GM23338 (cell line): ENCODE data around the gene GCHFR. TPM values are rescaled to one million over a fixed set of nuclear protein-coding genes. Genes with fewer than 3 reads are reported as not detected.
A peak's percentile ranks its signal among the peaks of the same experiment; 100 is the strongest.

ENCODE experiments used
- ATAC-seq: fragments of 200-7000 bp; cut with Tn5 transposase; 3 replicates; pipeline ENCODE4 v1.9.1; 2020
- DNase-seq: peaks from one replicate; pipeline ENCODE4 v3.0.0-alpha.2; 2015; ENCODE audit warnings: low spot score
- H2AFZ ChIP-seq: fragments of 200-600 bp; sonication (generic); 2 replicates; pipeline ENCODE4 v1.8.0; 2016; ENCODE audit warnings: antibody characterized with exemption, mild to moderate bottlenecking, moderate library complexity
- H3F3A ChIP-seq: fragments of 200-600 bp; sonication (generic); replicated peaks from 2 replicates; pipeline ENCODE4 v1.8.0; 2017; ENCODE audit warnings: antibody characterized with exemption, mixed run types, low read depth
- H3K27ac ChIP-seq: fragments of 200-600 bp; sonication (generic); 2 replicates; pipeline ENCODE4 v1.6.1; 2016; ENCODE audit warnings: low read depth
- H3K27me3 ChIP-seq: fragments of 200-600 bp; sonication (generic); 2 replicates; pipeline ENCODE4 v1.8.0; 2016; ENCODE audit warnings: mild to moderate bottlenecking, mixed run types, moderate library complexity; ENCODE audit not compliant: insufficient read depth
- H3K36me3 ChIP-seq: fragments of 200-600 bp; sonication (generic); 2 replicates; pipeline ENCODE4 v1.8.0; 2016; ENCODE audit warnings: mild to moderate bottlenecking; ENCODE audit not compliant: insufficient read depth
- H3K4me1 ChIP-seq: fragments of 200-600 bp; sonication (generic); 2 replicates; pipeline ENCODE4 v1.8.0; 2016; ENCODE audit warnings: mild to moderate bottlenecking, moderate library complexity; ENCODE audit not compliant: insufficient read depth
- H3K4me2 ChIP-seq: fragments of 200-600 bp; sonication (generic); 2 replicates; pipeline ENCODE4 v1.7.1; 2017; ENCODE audit warnings: mixed run types
- H3K4me3 ChIP-seq: fragments of 200-600 bp; sonication (generic); 2 replicates; pipeline ENCODE4 v1.6.1; 2016; ENCODE audit warnings: mixed run types
- H3K79me2 ChIP-seq: fragments of 200-600 bp; sonication (generic); replicated peaks from 2 replicates; pipeline ENCODE4 v1.8.0; 2017; ENCODE audit warnings: mild to moderate bottlenecking; ENCODE audit not compliant: insufficient read depth
- H3K9me2 ChIP-seq: fragments of 200-600 bp; sonication (generic); 2 replicates; pipeline ENCODE4 v1.8.0; 2017; ENCODE audit not compliant: insufficient read depth
- H4K20me1 ChIP-seq: fragments of 200-600 bp; sonication (generic); replicated peaks from 2 replicates; pipeline ENCODE4 v1.8.0; 2017; ENCODE audit warnings: mild to moderate bottlenecking; ENCODE audit not compliant: insufficient read depth
- H3K27ac Mint-ChIP-seq: 2 replicates; pipeline ENCODE4 v1.8.0; 2020; ENCODE audit warnings: inconsistent platforms, mild to moderate bottlenecking, moderate library complexity, mixed read lengths
- H3K27me3 Mint-ChIP-seq: 3 replicates; pipeline ENCODE4 v1.8.0; 2022; ENCODE audit warnings: low read depth, mild to moderate bottlenecking, moderate library complexity, mixed read lengths, inconsistent platforms; ENCODE audit not compliant: insufficient read depth, poor library complexity
- H3K36me3 Mint-ChIP-seq: 3 replicates; pipeline ENCODE4 v1.8.0; 2021; ENCODE audit warnings: low read depth, mild to moderate bottlenecking, inconsistent platforms, moderate library complexity, mixed read lengths
- H3K4me1 Mint-ChIP-seq: 3 replicates; pipeline ENCODE4 v1.8.0; 2020; ENCODE audit warnings: mild to moderate bottlenecking, inconsistent platforms, mixed read lengths
- H3K4me3 Mint-ChIP-seq: 3 replicates; pipeline ENCODE4 v1.8.0; 2021; ENCODE audit warnings: moderate library complexity, mild to moderate bottlenecking, inconsistent platforms, mixed read lengths
- H3K9me3 Mint-ChIP-seq: 3 replicates; pipeline ENCODE4 v1.8.0; 2020; ENCODE audit warnings: moderate library complexity, mild to moderate bottlenecking, inconsistent platforms, mixed read lengths
- CREB1 ChIP-seq: fragments of 250-450 bp; sonication (Bioruptor Pico); IDR thresholded peaks from 2 replicates; pipeline ENCODE4 v1.5.0; 2020; ENCODE audit warnings: low read depth, mild to moderate bottlenecking, moderate library complexity
- CTCF ChIP-seq, 2 experiments: fragments of 200-600 bp in 1 of 2; sonication (generic) in 1 of 2; conservative IDR thresholded peaks; 2 replicates each; pipeline versions ENCODE4 v1.5.1 to v1.6.1; 2016 to 2017; ENCODE audit warnings: antibody characterized with exemption in 2 of 2, low read depth in 2 of 2, mild to moderate bottlenecking in 2 of 2, moderate library complexity in 1 of 2
- EZH2 ChIP-seq: fragments of 200-600 bp; sonication (generic); IDR thresholded peaks from one replicate; pipeline ENCODE4 v1.8.0; 2017; ENCODE audit warnings: antibody characterized with exemption, mild to moderate bottlenecking, low read depth; ENCODE audit not compliant: unreplicated experiment
- EZH2phosphoT487 ChIP-seq: fragments of 200-600 bp; sonication (generic); IDR thresholded peaks from one replicate; pipeline ENCODE4 v1.8.1; 2018; ENCODE audit warnings: antibody characterized with exemption; ENCODE audit not compliant: unreplicated experiment
- JUNB ChIP-seq: IDR thresholded peaks from one replicate; pipeline ENCODE4 v1.6.1; 2016; ENCODE audit warnings: antibody characterized with exemption; ENCODE audit not compliant: unreplicated experiment
- POLR2AphosphoS5 ChIP-seq: IDR thresholded peaks from 2 replicates; pipeline ENCODE4 v1.6.1; 2016; ENCODE audit warnings: antibody characterized with exemption, low read depth
- STAT1 ChIP-seq: IDR thresholded peaks from one replicate; pipeline ENCODE4 v1.6.1; 2016; ENCODE audit warnings: antibody characterized with exemption; ENCODE audit not compliant: unreplicated experiment
- ZNF114 ChIP-seq: fragments of 250-450 bp; sonication (Bioruptor Pico); IDR thresholded peaks from 2 replicates; pipeline ENCODE4 v1.5.0; 2020; ENCODE audit warnings: mild to moderate bottlenecking, moderate library complexity
- ZNF331 ChIP-seq: fragments of 250-450 bp; sonication (Bioruptor Pico); IDR thresholded peaks from 2 replicates; pipeline ENCODE4 v1.5.0; 2020; ENCODE audit warnings: low read depth, mild to moderate bottlenecking, moderate library complexity
- polyA plus RNA-seq: library from polyadenylated mRNA; unstranded; fragments of >200 nt; fragmentation: Nextera tagmentation; extraction: Ambion mirVana; gene quantifications from 2 replicates; pipeline ENCODE4 v1.2.1, GENCODE V29; 2016
- total RNA-seq: library from RNA; depleted of rRNA; stranded (reverse); fragments of >200 nt; shearing (Covaris generic); gene quantifications from 2 replicates; pipeline ENCODE4 v1.2.3, GENCODE V29; 2014
- TF ChIP-seq, protein P1 (sequence below): IDR thresholded peaks from 2 replicates; pipeline ENCODE4 v1.6.1; 2016; ENCODE audit warnings: antibody characterized with exemption
- TF ChIP-seq, protein P2 (sequence below): IDR thresholded peaks from one replicate; pipeline ENCODE4 v1.6.1; 2018; ENCODE audit warnings: antibody characterized with exemption; ENCODE audit not compliant: unreplicated experiment

GCHFR gene
- total and polyA plus RNA-seq, 2 experiments from 2014 or later: 38.9 to 44.2 TPM

DNA sequence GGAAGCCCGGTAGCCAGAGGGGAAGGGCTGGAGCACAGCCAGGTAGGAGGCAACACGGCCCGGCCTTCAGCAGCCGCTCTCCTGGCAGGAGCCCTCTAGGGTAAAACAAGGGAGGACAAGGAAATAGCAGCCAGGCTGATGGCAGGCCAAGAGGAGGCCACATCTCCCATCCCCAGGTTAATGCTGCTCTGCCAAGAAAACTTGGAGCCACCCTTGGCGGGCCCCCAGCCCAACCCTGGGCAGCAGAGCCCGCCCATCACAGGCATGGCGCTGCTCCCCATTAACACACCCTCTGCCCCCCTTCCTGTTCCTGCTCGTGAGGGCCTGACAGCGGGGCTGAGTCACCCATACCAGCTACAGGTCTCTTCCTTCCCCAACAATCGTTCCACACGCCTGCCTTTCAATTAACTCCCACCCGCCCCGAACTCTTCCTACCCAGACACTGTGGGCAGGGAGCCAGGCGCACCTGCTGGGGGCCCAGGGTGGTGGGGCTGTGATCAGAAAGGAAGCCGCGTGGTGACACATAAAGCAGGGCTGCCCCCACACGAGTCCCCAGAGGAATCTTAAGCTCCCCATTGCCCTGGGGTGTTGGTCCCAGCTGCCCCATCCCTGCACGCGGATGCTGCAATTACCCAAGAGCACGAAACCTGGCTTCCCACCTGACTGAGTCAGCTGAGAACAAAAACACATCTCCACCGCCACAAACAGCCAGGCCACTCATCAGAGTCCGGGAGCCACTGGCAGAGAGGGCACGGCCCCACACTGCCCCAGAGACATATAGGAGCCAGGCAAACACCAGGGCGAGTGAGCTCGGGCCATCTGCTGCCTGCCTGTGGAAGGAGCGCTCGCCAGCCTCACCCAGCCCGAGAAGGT lies 5.6 kb downstream of the GCHFR start, which contains the start of gene C15orf62:
C15orf62 (plus strand) TSS at position 707 of the 873 bp plus-strand sequence. CDS start 516 bp downstream, outside the sequence.
- ATAC-seq (no peak), DNase-seq (no peak)
- no peaks in the 10 kb centered on the region for H4K20me1 ChIP-seq
- TF ChIP-seq ZNF114: no peak
- no peak for TF ChIP-seq CTCF (conservative IDR thresholded peaks at IDR 0.05; ENCODE audit: low read depth in 2 of 2)
- no peak for TF ChIP-seq JUNB
- TF ChIP-seq ZNF331 (CRISPR knock-in tag): no peak
- no peak for TF ChIP-seq EZH2phosphoT487
- no peak for TF ChIP-seq POLR2AphosphoS5
- no peak for TF ChIP-seq EZH2
- TF ChIP-seq CREB1 (CRISPR knock-in tag): no peak
- TF ChIP-seq, protein P1, sequence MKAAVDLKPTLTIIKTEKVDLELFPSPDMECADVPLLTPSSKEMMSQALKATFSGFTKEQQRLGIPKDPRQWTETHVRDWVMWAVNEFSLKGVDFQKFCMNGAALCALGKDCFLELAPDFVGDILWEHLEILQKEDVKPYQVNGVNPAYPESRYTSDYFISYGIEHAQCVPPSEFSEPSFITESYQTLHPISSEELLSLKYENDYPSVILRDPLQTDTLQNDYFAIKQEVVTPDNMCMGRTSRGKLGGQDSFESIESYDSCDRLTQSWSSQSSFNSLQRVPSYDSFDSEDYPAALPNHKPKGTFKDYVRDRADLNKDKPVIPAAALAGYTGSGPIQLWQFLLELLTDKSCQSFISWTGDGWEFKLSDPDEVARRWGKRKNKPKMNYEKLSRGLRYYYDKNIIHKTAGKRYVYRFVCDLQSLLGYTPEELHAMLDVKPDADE: no peak
- TF ChIP-seq STAT1: no peak
- TF ChIP-seq, protein P2, sequence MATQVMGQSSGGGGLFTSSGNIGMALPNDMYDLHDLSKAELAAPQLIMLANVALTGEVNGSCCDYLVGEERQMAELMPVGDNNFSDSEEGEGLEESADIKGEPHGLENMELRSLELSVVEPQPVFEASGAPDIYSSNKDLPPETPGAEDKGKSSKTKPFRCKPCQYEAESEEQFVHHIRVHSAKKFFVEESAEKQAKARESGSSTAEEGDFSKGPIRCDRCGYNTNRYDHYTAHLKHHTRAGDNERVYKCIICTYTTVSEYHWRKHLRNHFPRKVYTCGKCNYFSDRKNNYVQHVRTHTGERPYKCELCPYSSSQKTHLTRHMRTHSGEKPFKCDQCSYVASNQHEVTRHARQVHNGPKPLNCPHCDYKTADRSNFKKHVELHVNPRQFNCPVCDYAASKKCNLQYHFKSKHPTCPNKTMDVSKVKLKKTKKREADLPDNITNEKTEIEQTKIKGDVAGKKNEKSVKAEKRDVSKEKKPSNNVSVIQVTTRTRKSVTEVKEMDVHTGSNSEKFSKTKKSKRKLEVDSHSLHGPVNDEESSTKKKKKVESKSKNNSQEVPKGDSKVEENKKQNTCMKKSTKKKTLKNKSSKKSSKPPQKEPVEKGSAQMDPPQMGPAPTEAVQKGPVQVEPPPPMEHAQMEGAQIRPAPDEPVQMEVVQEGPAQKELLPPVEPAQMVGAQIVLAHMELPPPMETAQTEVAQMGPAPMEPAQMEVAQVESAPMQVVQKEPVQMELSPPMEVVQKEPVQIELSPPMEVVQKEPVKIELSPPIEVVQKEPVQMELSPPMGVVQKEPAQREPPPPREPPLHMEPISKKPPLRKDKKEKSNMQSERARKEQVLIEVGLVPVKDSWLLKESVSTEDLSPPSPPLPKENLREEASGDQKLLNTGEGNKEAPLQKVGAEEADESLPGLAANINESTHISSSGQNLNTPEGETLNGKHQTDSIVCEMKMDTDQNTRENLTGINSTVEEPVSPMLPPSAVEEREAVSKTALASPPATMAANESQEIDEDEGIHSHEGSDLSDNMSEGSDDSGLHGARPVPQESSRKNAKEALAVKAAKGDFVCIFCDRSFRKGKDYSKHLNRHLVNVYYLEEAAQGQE: no peak
- peaks cover 3% of the 10 kb centered on the region for H3K36me3 Mint-ChIP-seq
- H3K4me1 Mint-ChIP-seq: peaks cover 39% of the 10 kb centered on the region
- H3K27ac Mint-ChIP-seq: peak within 1 kb of the TSS; percentile 41
- H3K9me2 ChIP-seq: no peaks in the 10 kb centered on the region
- no peak within 1 kb of the TSS for H3K27ac ChIP-seq
- peaks cover 18% of the 10 kb centered on the region for H3K27me3 Mint-ChIP-seq
- no peaks in the 10 kb centered on the region for H3K27me3 ChIP-seq
- H3K4me1 ChIP-seq: peaks cover 14% of the 10 kb centered on the region
- H3K4me3 Mint-ChIP-seq: no peak within 1 kb of the TSS; the same call in 2 of the 3 replicates
- H3K36me3 ChIP-seq: no peaks in the 10 kb centered on the region
- H2AFZ ChIP-seq: no peak within 1 kb of the TSS
- no peak within 1 kb of the TSS for H3K4me3 ChIP-seq
- no peak within 1 kb of the TSS for H3K4me2 ChIP-seq
- no peaks in the 10 kb centered on the region for H3K79me2 ChIP-seq
- peaks cover 6% of the 10 kb centered on the region for H3F3A ChIP-seq
- no peaks in the 10 kb centered on the region for H3K9me3 Mint-ChIP-seq
